ENCODE measurements around the gene RPS17. TPM values are rescaled to one million over a fixed set of nuclear protein-coding genes. Genes with fewer than 3 reads are reported as not detected.

Gene RPS17
- total and polyA plus RNA-seq, 10 of the 15 experiments (the other 5 are each of a cell fraction or from before 2014, with no cell fraction given): 1,223 to 7,871 (median 3,879) TPM

DNA sequence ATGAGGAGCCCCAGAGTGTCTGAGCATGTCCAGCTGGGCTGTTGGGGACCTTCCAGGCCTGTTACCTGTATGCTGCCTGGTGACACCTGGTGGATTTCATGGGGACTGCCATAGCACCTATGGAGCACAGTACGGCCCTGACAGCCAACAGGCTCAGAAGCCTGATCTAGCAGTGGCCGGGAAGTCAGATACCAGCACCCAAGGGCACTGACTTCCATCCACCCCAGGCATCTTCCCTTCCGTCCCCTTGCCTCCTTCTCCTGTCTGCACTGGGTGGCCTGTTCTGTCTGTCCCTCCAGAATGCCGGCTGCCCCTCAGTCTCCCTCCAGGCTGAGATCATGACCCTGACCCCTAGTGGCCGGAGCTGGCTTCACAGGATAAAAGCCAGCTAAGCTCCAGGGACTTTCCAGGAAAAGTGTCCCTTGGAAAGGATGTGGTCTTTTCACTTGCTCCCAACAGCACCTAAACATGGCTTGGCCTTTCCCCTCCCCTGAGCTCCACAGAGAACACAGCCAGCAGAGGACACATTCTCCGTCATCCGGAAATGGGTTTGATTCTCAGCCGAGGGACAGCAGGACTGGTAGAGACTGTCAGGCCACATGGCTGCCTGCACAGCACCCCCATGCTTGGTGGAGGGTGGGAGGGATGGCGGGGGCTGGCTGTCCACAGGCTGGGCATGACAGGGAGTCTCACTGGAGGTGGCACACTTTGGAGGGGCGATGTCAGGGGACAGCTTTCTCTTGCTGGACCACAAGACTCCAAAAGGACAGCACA lies 9.5 kb downstream of the RPS17 start (continued):
- peak; percentile 93 for TF ChIP-seq NBN (IDR thresholded peaks at IDR 0.05)
- no peak for TF ChIP-seq HDAC6 (IDR thresholded peaks at IDR 0.05; ENCODE audit: unreplicated experiment)
- TF ChIP-seq YY1 (IDR thresholded peaks at IDR 0.05; ENCODE audit: low read depth, low read length): peak; percentile 54
- no peak for TF ChIP-seq NFIC (IDR thresholded peaks at IDR 0.05; ENCODE audit: low read depth, low read length)
- no peak for TF ChIP-seq ZBTB4 (CRISPR knock-in tag; IDR thresholded peaks at IDR 0.05)
- peak; percentile 83 for TF ChIP-seq HDGF (IDR thresholded peaks at IDR 0.05)
- no peak for TF ChIP-seq PRDM15 (CRISPR knock-in tag; IDR thresholded peaks at IDR 0.05)
- TF ChIP-seq RB1 (IDR thresholded peaks at IDR 0.05; ENCODE audit: borderline replicate concordance): 0 out of 2 replicates have a peak, but pooled peaks have one; percentile 32
- no peak for TF ChIP-seq TARDBP (IDR thresholded peaks at IDR 0.05; ENCODE audit: borderline replicate concordance)
- TF ChIP-seq CBX5 (IDR thresholded peaks at IDR 0.05; ENCODE audit: low read depth): no peak
- TF ChIP-seq ZNF24 (IDR thresholded peaks at IDR 0.05): no peak
- no peak for TF ChIP-seq SIX5 (IDR thresholded peaks at IDR 0.05; ENCODE audit: low read depth, low read length, severe bottlenecking)
- 0 out of 2 replicates have a peak, but pooled peaks have one; percentile 34 for TF ChIP-seq DPF2 (IDR thresholded peaks at IDR 0.05)
- TF ChIP-seq ZNF384 (IDR thresholded peaks at IDR 0.05; ENCODE audit: borderline replicate concordance, low read depth, low read length): no peak
- TF ChIP-seq CREM (IDR thresholded peaks at IDR 0.05; ENCODE audit: low read depth): no peak; the same call in 1 of the 2 replicates
- TF ChIP-seq TBL1XR1 (IDR thresholded peaks at IDR 0.05; ENCODE audit: low read depth, low read length): no peak
- no peak for TF ChIP-seq NFXL1 (IDR thresholded peaks at IDR 0.05; ENCODE audit: borderline replicate concordance)
- TF ChIP-seq NR2C1 (IDR thresholded peaks at IDR 0.05): no peak
- TF ChIP-seq SIN3A (IDR thresholded peaks at IDR 0.05; ENCODE audit: low read depth, low read length): no peak
- no peak for TF ChIP-seq HDAC2 (IDR thresholded peaks at IDR 0.05)
- TF ChIP-seq BCL3 (IDR thresholded peaks at IDR 0.05; ENCODE audit: borderline replicate concordance, insufficient read depth, low read depth, low read length, poor library complexity, severe bottlenecking): no peak
- TF ChIP-seq SMAD5 (IDR thresholded peaks at IDR 0.05; ENCODE audit: low read depth): no peak
- TF ChIP-seq CBFB (IDR thresholded peaks at IDR 0.05; ENCODE audit: low read depth): no peak
- no peak for TF ChIP-seq ESRRA (IDR thresholded peaks at IDR 0.05; ENCODE audit: low read length)
- TF ChIP-seq EGR1 (IDR thresholded peaks at IDR 0.05; ENCODE audit: borderline replicate concordance in 1 of 2, low read depth in 2 of 2, low read length in 2 of 2): no peak
